ENCODE data around the gene KCND2.

Gene KCND2

DNA sequence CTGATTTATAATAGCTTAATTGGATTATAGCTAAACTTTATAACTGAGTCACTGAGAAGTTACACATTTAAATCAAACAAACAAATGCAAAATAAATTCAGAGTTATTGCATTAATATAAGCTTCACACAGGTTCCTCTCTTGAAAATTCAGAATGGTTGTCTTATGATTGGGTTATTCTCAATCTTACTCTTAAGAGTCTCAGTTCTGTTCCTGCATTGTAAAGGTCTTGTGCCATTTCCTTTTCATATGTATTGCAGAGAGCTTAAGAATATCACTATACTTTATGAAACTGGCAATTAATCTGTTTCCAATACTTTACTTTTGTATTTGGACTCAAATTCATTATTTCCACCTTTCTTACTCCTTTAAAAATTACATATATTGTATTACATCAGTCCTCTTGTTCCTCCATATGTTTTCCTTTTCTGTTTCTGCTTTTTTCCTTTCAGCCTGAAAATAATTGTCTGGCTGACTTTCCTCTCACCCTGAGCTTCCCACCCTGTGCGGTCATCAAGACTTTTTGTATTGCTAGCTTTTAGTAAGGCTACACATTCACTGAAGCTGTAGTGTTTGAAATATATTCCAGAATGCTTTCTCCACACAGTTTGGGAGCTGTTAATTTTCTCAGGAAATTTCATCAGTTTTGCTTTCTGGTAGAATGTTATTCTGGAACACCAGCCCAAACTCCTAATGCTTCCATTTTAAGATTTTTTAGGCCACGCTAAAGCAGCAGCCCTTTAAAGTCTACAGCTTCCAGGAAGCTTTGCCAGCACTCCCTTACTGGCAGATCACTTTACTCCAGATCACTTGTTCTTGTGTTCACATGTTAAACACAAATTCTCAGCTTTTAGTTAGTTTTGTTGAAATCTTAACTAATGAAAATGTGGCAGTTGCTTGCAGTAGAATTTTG is 139.4 kb downstream of the KCND2 start:
- DNase-seq: no peak

DNA sequence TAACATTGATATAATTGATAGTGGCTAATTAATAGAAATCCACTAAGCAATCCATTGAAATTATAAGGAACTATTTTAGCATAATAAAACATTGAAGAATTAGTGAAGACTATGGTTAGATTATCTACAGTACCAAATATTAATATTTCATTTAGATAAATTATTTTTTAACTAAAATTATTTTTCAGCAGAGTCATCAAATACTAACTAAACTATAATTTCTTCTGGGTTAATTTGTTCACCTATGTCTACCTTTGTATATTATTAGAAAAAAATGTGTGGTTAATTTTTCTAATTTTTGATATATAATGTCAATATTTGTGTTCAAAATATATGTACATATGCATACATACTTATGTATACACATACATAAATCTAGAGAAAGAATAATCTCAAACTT is 140.2 kb downstream of the KCND2 start:
- no peak for DNase-seq

- DNase-seq: no peak
These were observed 144.4 kb downstream of the KCND2 start for GRCh38 chr7:120417244-120417979.

DNA sequence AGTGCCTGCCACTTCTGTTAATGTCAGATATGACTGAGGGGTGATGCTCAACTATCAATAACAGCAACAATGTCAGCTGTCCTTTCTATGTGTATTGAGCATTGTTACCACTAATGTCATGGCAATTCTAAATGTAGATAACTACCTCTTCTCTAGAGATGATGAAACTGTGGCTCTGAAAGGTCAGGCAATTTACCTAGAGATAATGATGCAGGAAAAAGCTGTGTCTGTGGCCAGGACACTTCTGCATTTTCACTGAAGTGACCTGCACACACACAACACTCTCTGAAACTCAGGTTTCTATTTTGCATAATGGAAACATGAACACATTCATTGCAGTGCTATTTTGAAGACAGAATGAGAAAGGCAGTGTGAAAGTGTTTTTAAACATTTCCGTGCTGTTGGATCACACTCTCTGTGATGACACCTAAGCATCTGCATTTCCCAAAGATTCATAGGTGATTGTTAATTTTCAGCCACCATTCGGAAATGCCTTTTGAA is 148.2 kb downstream of the KCND2 start:
- DNase-seq: no peak

GRCh38 chr7:120431016-120431415 is 158.0 kb downstream of the KCND2 start:
- DNase-seq: no peak

DNA sequence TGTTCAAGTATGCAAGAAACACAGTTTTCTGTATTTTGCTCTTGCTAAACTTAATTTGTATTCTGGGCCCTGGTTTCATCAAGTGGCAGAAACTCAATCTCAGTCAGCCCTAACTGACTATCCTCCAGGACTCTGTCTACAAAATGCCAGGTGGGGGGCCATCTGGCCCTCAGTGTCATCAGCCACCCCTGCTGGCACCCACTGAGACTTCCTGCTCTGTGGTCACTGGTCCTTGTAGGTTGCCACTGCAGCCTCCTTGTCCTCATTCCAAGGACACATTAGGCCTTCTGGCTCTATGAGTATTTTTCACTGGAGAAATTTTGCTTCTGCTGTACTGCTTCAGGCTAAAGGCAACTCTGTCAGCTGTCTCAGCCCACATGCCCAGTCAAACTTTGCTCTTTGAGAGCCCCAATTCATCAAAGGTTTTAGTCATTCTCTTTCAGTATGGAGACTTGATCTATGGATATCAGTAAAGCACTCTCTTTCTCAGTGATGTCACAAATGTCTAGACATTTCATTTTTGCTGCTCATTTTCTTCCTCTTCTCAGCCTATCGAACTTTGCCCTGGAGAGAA is 163.6 kb downstream of the KCND2 start:
- DNase-seq: no peak

GRCh38 chr7:120441850-120442249 is 168.9 kb downstream of the KCND2 start:
- DNase-seq: no peak

- no peak for DNase-seq
These were observed 169.9 kb downstream of the KCND2 start for GRCh38 chr7:120442838-120443237.

- DNase-seq: no peak
These were observed 171.7 kb downstream of the KCND2 start for GRCh38 chr7:120444650-120445049.

DNA sequence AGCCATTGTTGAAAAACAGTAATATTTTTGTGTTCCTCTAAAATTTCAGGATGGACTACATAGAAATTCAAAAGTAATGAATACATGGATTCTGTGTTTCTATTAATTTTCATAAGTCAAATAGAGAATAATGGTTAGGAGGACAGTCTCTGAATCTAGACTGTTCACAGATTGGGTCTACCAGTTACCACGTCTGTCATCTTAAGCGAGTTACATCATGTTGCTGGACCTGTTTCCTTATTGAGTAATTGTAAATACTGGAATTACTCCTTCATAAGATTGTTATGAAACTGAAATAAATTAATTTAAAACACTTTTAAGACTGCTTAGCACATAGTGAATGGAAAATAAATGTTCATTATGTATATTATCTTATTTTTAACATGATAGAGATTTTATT is 172.3 kb downstream of the KCND2 start:
- DNase-seq: no peak

DNA sequence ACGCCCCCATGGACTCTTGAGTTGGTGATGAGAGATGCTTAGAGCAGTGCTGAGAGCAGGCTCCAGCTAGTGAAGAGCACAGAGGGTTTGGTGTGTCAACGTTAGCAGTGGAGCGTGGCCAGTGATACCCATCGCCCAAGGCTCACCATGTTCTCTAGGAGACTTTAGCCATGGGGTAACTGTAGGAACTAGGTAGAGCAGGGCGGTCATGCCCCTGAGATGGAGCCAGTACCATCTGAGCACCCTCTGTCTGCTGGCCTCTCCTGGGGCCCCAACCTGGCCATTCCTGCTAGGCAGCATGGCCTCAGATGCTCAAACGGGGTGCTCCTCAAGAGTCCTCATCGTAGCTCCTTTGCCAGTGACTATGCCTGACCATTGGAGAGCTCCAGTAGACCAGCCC is 179.7 kb downstream of the KCND2 start:
- DNase-seq: no peak

DNA sequence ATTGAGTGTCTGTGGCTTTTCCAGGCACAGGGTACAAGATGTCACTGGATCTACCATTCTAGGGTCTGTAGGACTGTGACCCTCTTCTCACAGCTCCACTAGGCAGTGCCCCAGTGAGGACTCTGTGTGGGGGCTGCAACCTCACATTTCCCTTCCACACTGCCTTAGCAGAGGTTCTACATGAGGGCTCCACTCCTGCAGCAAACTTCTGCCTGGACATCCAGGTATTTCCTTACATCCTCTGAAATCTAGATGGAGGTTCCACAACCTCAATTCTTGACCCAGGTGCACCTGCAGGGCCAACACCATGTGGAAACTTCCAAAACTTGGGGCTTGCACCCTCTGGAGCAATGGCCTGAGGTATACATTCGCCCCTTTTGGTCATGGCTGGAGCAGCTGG is 183.7 kb downstream of the KCND2 start:
- no peak for DNase-seq

GRCh38 chr7:120460949-120461348 is 188.0 kb downstream of the KCND2 start:
- no peak for DNase-seq

- no peak for DNase-seq
These were observed 190.0 kb downstream of the KCND2 start for GRCh38 chr7:120462991-120463390.

DNA sequence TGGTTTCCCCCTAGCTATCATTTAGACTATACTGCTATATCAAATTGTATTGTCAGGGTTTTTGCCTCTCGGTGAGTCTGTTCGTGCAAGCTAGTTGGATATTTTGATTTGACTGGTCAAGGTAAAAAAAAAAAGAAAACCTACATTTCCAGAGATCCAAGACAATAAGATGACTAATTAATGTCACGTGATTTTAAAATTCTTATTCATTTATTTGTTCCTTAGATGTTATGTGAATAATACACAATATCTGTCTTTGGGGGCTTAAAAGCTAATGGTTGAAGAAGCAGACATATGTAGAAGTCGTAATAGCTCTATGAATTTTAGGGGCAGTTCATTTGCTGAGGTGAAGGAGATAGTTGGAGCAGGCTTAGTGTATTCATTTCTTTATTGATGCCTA is 191.1 kb downstream of the KCND2 start:
- DNase-seq: no peak

GRCh38 chr7:120467676-120468075 is 194.7 kb downstream of the KCND2 start:
- no peak for DNase-seq

DNA sequence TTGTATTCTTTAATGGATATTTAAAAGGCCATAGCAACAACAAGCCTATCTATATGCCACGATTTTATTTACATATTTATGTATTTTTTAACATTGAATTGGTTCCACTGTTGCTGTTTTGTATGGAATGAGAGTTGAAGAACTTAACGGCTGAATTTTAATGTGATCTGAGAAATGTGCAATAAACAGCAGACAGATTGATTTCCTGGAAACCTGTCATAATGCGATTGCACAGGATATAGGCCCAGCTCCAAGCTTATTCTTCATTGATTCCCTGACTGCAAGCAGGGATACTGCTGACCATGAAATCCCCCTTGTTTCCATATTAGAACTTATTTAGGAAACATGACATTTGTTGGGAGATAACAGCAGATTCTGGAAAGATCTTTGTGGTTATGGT is 195.6 kb downstream of the KCND2 start:
- no peak for DNase-seq

DNA sequence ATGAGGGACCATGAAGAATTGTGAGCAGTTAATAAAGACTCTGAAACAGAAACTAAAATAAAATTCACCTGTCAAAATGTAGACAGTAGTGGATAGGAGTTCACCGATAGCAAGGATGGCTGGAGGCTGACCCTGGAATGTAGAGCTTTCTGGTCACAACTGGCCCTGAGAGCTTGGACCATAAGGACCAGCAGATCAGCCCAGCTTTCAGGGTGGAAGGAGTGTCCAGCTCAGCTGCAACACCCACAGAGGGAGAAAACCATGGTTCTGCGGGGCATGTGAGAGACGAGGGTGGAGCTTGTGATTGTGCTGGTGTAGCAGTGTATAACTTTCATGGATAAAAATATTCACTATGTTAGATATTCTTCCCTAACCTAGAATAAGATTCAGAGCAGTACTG is 199.9 kb downstream of the KCND2 start:
- no peak for DNase-seq

GRCh38 chr7:120473352-120473751 is 200.4 kb downstream of the KCND2 start:
- DNase-seq: no peak

DNA sequence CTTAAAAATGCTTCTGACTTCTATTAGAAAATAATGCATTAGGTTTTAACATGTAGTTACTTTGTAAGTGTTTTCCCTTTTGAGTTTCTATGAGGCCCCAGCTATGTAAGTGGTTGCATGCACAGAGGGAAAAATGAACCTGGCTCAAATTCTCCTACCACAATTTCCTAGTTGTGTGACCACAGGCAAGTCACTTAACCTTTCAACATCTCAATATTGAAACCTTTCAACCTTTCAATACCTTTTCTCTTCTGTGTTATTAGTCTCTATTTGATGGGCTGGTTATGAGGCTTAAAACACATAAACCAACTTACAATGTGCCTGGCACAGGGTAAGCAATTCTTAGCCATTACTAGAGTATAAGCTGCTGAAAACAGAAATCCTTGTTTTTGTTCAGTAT is 203.0 kb downstream of the KCND2 start:
- no peak for DNase-seq

- no peak for DNase-seq
These were observed 207.5 kb downstream of the KCND2 start for GRCh38 chr7:120480472-120480871.

- DNase-seq: no peak
These were observed 208.0 kb downstream of the KCND2 start for GRCh38 chr7:120480930-120481329.

GRCh38 chr7:120486164-120486563 is 213.2 kb downstream of the KCND2 start:
- no peak for DNase-seq

- DNase-seq: no peak
These were observed 229.2 kb downstream of the KCND2 start for GRCh38 chr7:120502132-120502531.
